ENCODE measurements around the gene CNOT10. TPM values are rescaled to one million over a fixed set of nuclear protein-coding genes. Genes with fewer than 3 reads are reported as not detected.

Gene CNOT10
- total and polyA plus RNA-seq, 8 donors, result 10.7 to 436 (median 20.5) TPM

- no peak for TF ChIP-seq CTCF (IDR thresholded peaks at IDR 0.05)
- no peak for TF ChIP-seq POLR2A (IDR thresholded peaks at IDR 0.05)
- TF ChIP-seq POLR2AphosphoS5 (IDR thresholded peaks at IDR 0.05), result no peak
- no peak for TF ChIP-seq EP300 (IDR thresholded peaks at IDR 0.05)
- Histone ChIP-seq H3K9me3 (peaks cover 0 to 17% (median 5%) of the 10 kb centered on the region in 4 donors), H3K4me1 (peaks cover 26 to 36% (median 29%) of the 10 kb centered on the region in 4 donors), H3K27ac (no peak overlapping the region), H3K36me3 (no peaks in the 10 kb centered on the region), H3K27me3 (peaks cover 22 to 58% (median 57%) of the 10 kb centered on the region in 3 donors), H3K4me3 (peak overlapping the region; percentile 42 to 67 (median 54))
- DNase-seq, result no peak
- 22 to 35% (median 28%) methylated on average over 21 of the region's 21 CpGs for WGBS, 5 donors
- intact Hi-C loops (cut with DNase I; ENCODE audit: low total_unique reads), result no loop called here
Observed at GRCh38 chr3:32815841-32816438, 131.0 kb downstream of the CNOT10 start.

- peak in 1 of 2 donors; percentile 75 for DNase-seq
- Histone ChIP-seq H3K4me1 (peaks cover 27 to 37% (median 34%) of the 10 kb centered on the region in 4 donors), H3K27ac (no peak overlapping the region), H3K36me3 (no peaks in the 10 kb centered on the region), H3K4me3 (peak overlapping the region; percentile 42 to 67 (median 54)), H3K27me3 (peaks cover 22 to 65% (median 64%) of the 10 kb centered on the region in 3 donors), H3K9me3 (peaks cover 0 to 17% (median 5%) of the 10 kb centered on the region in 4 donors)
- TF ChIP-seq POLR2AphosphoS5 (IDR thresholded peaks at IDR 0.05) (no peak), CTCF (IDR thresholded peaks at IDR 0.05) (no peak)
- intact Hi-C loops (cut with DNase I; ENCODE audit: low total_unique reads), result no loop called here
- 0 to 4% (median 2%) methylated on average over 27 to 85 of the region's 85 CpGs for WGBS, 5 donors
Observed at GRCh38 chr3:32816439-32817256, 131.7 kb downstream of the CNOT10 start.

GRCh38 chr3:32817257-32817557 lies 132.2 kb downstream of the CNOT10 start:
- Histone ChIP-seq H3K27me3 (peaks cover 22 to 70% (median 70%) of the 10 kb centered on the region in 3 donors), H3K4me3 (peak overlapping the region; percentile 42 to 67 (median 54)), H3K36me3 (no peaks in the 10 kb centered on the region), H3K27ac (no peak overlapping the region), H3K9me3 (peaks cover 0 to 17% (median 5%) of the 10 kb centered on the region in 4 donors), H3K4me1 (peaks cover 27 to 43% (median 36%) of the 10 kb centered on the region in 4 donors)
- DNase-seq, result peak in 1 of 2 donors; percentile 73
- TF ChIP-seq CTCF (IDR thresholded peaks at IDR 0.05) (no peak), POLR2AphosphoS5 (IDR thresholded peaks at IDR 0.05) (no peak), EP300 (IDR thresholded peaks at IDR 0.05) (no peak), POLR2A (IDR thresholded peaks at IDR 0.05) (no peak)
- intact Hi-C loops (cut with DNase I; ENCODE audit: low total_unique reads), result no loop called here
- 1 to 6% (median 1%) methylated on average over 12 to 49 of the region's 49 CpGs for WGBS, 5 donors

- intact Hi-C loops (cut with DNase I; ENCODE audit: low total_unique reads), result no loop called here
- Histone ChIP-seq H3K36me3 (no peaks in the 10 kb centered on the region), H3K9me3 (peaks cover 0 to 17% (median 5%) of the 10 kb centered on the region in 4 donors), H3K4me1 (peaks cover 27 to 43% (median 36%) of the 10 kb centered on the region in 4 donors), H3K27me3 (peaks cover 22 to 75% (median 70%) of the 10 kb centered on the region in 3 donors), H3K27ac (no peak within 1 kb of the TSS), H3K4me3 (peak within 1 kb of the TSS; percentile 42 to 67 (median 54))
- no peak for TF ChIP-seq CTCF (IDR thresholded peaks at IDR 0.05)
- TF ChIP-seq POLR2A (IDR thresholded peaks at IDR 0.05), result no peak
- TF ChIP-seq EP300 (IDR thresholded peaks at IDR 0.05), result no peak
- no peak for TF ChIP-seq POLR2AphosphoS5 (IDR thresholded peaks at IDR 0.05)
- DNase-seq, result no peak
- WGBS, 5 donors, result 1 to 3% (median 2%) methylated on average over 39 to 59 of the region's 59 CpGs
Observed at GRCh38 chr3:32817558-32818228, 132.7 kb downstream of the CNOT10 start, which contains the start of gene TRIM71. Gene TRIM71 (plus strand): TSS chr3:32817997. CDS start chr3:32818081, 84 bp downstream.
